Measurements from ENCODE around the gene SNAPC3. TPM values are rescaled to one million over a fixed set of nuclear protein-coding genes. Genes with fewer than 3 reads are reported as not detected.

Gene SNAPC3
- total RNA-seq, 1 experiment from 2014 or later: 33.5 TPM

DNA sequence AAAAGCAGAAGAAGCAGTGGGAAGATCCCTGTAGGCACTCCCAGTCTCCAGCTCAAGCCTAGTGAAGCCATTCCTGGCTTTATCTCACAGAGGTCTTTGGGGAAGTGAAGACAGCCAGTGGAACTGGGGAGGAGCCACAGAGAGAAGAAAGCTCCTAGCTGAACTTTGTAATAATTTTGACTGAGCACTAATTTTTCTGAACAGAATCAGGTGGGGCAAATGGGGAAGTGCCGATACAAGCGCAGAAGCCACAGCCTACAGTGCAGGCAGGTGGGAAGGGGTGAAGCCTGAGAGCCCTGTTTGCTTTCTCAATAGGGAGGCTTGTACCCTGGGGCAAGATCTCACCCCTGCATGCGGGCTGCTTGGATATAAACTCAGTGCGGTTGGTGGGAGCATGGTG lies 48.4 kb upstream of the SNAPC3 start:
- Mint-ChIP-seq H3K27me3 (ENCODE audit: low read depth) (no peaks in the 10 kb centered on the region; the same call in 1 of the 2 replicates), H3K4me1 (peaks cover 22% of the 10 kb centered on the region), H3K9me3 (peaks cover 25% of the 10 kb centered on the region), H3K4me3 (no peak overlapping the region), H3K36me3 (peaks cover 10% of the 10 kb centered on the region), H3K27ac (no peak overlapping the region; the same call in 1 of the 2 replicates)
- no peak for TF ChIP-seq SMAD4 (CRISPR knock-in tag; IDR thresholded peaks at IDR 0.05)
- no peak for TF ChIP-seq SOX15 (CRISPR knock-in tag; IDR thresholded peaks at IDR 0.05)
- no peak for TF ChIP-seq SP1 (CRISPR knock-in tag; conservative IDR thresholded peaks at IDR 0.05)
- no peak for TF ChIP-seq CBFB (CRISPR knock-in tag; IDR thresholded peaks at IDR 0.05; ENCODE audit: low read depth)
- TF ChIP-seq, protein P1, sequence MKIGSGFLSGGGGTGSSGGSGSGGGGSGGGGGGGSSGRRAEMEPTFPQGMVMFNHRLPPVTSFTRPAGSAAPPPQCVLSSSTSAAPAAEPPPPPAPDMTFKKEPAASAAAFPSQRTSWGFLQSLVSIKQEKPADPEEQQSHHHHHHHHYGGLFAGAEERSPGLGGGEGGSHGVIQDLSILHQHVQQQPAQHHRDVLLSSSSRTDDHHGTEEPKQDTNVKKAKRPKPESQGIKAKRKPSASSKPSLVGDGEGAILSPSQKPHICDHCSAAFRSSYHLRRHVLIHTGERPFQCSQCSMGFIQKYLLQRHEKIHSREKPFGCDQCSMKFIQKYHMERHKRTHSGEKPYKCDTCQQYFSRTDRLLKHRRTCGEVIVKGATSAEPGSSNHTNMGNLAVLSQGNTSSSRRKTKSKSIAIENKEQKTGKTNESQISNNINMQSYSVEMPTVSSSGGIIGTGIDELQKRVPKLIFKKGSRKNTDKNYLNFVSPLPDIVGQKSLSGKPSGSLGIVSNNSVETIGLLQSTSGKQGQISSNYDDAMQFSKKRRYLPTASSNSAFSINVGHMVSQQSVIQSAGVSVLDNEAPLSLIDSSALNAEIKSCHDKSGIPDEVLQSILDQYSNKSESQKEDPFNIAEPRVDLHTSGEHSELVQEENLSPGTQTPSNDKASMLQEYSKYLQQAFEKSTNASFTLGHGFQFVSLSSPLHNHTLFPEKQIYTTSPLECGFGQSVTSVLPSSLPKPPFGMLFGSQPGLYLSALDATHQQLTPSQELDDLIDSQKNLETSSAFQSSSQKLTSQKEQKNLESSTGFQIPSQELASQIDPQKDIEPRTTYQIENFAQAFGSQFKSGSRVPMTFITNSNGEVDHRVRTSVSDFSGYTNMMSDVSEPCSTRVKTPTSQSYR (CRISPR knock-in tag; IDR thresholded peaks at IDR 0.05): no peak
- TF ChIP-seq, protein P2, sequence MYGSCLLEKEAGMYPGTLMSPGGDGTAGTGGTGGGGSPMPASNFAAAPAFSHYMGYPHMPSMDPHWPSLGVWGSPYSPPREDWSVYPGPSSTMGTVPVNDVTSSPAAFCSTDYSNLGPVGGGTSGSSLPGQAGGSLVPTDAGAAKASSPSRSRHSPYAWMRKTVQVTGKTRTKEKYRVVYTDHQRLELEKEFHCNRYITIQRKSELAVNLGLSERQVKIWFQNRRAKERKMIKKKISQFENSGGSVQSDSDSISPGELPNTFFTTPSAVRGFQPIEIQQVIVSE (CRISPR knock-in tag; IDR thresholded peaks at IDR 0.05; ENCODE audit: borderline replicate concordance): no peak
- no peak for TF ChIP-seq TCF7 (CRISPR knock-in tag; IDR thresholded peaks at IDR 0.05; ENCODE audit: low read depth)
- TF ChIP-seq, protein P3, sequence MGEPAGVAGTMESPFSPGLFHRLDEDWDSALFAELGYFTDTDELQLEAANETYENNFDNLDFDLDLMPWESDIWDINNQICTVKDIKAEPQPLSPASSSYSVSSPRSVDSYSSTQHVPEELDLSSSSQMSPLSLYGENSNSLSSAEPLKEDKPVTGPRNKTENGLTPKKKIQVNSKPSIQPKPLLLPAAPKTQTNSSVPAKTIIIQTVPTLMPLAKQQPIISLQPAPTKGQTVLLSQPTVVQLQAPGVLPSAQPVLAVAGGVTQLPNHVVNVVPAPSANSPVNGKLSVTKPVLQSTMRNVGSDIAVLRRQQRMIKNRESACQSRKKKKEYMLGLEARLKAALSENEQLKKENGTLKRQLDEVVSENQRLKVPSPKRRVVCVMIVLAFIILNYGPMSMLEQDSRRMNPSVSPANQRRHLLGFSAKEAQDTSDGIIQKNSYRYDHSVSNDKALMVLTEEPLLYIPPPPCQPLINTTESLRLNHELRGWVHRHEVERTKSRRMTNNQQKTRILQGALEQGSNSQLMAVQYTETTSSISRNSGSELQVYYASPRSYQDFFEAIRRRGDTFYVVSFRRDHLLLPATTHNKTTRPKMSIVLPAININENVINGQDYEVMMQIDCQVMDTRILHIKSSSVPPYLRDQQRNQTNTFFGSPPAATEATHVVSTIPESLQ (CRISPR knock-in tag; IDR thresholded peaks at IDR 0.05): no peak
- TF ChIP-seq NR3C1 (CRISPR knock-in tag; conservative IDR thresholded peaks at IDR 0.05; ENCODE audit: low read depth): no peak
- no peak for TF ChIP-seq GRHL2 (CRISPR knock-in tag; IDR thresholded peaks at IDR 0.05; ENCODE audit: insufficient replicate concordance, severe bottlenecking)
- no peak for TF ChIP-seq ATF1 (CRISPR knock-in tag; IDR thresholded peaks at IDR 0.05)
- TF ChIP-seq ZNF263 (CRISPR knock-in tag; IDR thresholded peaks at IDR 0.05; ENCODE audit: low read depth): no peak
- TF ChIP-seq NR2C2 (CRISPR knock-in tag; IDR thresholded peaks at IDR 0.05): no peak
- no peak for TF ChIP-seq KAT7 (CRISPR knock-in tag; IDR thresholded peaks at IDR 0.05; ENCODE audit: borderline replicate concordance)
- TF ChIP-seq, protein P4, sequence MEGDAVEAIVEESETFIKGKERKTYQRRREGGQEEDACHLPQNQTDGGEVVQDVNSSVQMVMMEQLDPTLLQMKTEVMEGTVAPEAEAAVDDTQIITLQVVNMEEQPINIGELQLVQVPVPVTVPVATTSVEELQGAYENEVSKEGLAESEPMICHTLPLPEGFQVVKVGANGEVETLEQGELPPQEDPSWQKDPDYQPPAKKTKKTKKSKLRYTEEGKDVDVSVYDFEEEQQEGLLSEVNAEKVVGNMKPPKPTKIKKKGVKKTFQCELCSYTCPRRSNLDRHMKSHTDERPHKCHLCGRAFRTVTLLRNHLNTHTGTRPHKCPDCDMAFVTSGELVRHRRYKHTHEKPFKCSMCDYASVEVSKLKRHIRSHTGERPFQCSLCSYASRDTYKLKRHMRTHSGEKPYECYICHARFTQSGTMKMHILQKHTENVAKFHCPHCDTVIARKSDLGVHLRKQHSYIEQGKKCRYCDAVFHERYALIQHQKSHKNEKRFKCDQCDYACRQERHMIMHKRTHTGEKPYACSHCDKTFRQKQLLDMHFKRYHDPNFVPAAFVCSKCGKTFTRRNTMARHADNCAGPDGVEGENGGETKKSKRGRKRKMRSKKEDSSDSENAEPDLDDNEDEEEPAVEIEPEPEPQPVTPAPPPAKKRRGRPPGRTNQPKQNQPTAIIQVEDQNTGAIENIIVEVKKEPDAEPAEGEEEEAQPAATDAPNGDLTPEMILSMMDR (IDR thresholded peaks at IDR 0.05): no peak
- TF ChIP-seq, protein P5, sequence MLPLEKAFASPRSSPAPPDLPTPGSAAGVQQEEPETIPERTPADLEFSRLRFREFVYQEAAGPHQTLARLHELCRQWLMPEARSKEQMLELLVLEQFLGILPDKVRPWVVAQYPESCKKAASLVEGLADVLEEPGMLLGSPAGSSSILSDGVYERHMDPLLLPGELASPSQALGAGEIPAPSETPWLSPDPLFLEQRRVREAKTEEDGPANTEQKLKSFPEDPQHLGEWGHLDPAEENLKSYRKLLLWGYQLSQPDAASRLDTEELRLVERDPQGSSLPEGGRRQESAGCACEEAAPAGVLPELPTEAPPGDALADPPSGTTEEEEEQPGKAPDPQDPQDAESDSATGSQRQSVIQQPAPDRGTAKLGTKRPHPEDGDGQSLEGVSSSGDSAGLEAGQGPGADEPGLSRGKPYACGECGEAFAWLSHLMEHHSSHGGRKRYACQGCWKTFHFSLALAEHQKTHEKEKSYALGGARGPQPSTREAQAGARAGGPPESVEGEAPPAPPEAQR (CRISPR knock-in tag; IDR thresholded peaks at IDR 0.05): no peak
- TF ChIP-seq ESRRA (CRISPR knock-in tag; IDR thresholded peaks at IDR 0.05; ENCODE audit: borderline replicate concordance): no peak
- TF ChIP-seq, protein P6, sequence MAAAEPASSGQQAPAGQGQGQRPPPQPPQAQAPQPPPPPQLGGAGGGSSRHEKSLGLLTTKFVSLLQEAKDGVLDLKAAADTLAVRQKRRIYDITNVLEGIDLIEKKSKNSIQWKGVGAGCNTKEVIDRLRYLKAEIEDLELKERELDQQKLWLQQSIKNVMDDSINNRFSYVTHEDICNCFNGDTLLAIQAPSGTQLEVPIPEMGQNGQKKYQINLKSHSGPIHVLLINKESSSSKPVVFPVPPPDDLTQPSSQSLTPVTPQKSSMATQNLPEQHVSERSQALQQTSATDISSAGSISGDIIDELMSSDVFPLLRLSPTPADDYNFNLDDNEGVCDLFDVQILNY (CRISPR knock-in tag; IDR thresholded peaks at IDR 0.05): no peak
- ChIA-PET CTCF (interaction anchor here (1.0 to 1.1 kb wide), 2 partner anchors 17 to 239 kb away, joined by 3 read pairs; no protein-coding TSS in a partner anchor), POLR2A (no interaction called here)
- ATAC-seq: no peak
- DNase-seq (ENCODE audit: low spot score): no peak
